HCT116 (cell line): ENCODE results near the gene C3orf20. TPM values are rescaled to one million over a fixed set of nuclear protein-coding genes. Genes with fewer than 3 reads are reported as not detected.

Experiments used
- ATAC-seq: fragments of 200-7000 bp; cut with Tn5 transposase; 2 replicates; pipeline ENCODE4 v1.9.1; 2020; ENCODE audit warnings: mild to moderate bottlenecking, moderate library complexity
- BruUV-seq: library from RNA; stranded (reverse); fragments of 400-500 nt; replicated peaks from 2 replicates; lab custom pipeline; 2021; lab: Mats Ljungman, UMichigan
- CTCF ChIA-PET: fragments of 300-600 bp; sonication (Branson Sonifier 250); formaldehyde crosslinking; loops from one replicate; lab custom pipeline; 2021; ENCODE audit warnings: antibody characterized with exemption; lab: Charles Lee
- POLR2A ChIA-PET: fragments of 300-600, 350-600 bp; sonication (Branson Sonifier 250); formaldehyde crosslinking; loops from one replicate; lab custom pipeline; 2021; ENCODE audit warnings: antibody characterized with exemption; lab: Charles Lee
- RAD21 ChIA-PET, 2 experiments: fragments of 300-600 bp; sonication (Branson Sonifier 250); formaldehyde crosslinking; loops; one replicate each; lab custom pipeline; 2023; ENCODE audit warnings: low total read pairs in 2 of 2; ENCODE audit not compliant: uncharacterized antibody in 2 of 2, unreplicated experiment in 2 of 2, low non-redundant PET in 1 of 2; lab: Charles Lee
- DNase-seq: peaks from one replicate; pipeline ENCODE4 v3.0.0-alpha.2; 2010; ENCODE audit warnings: low read depth, low spot score
- H2AFZ ChIP-seq: fragments of 200-600 bp; shearing (Covaris generic), sonication (generic); 2 replicates; pipeline ENCODE4 v1.6.1; 2017; ENCODE audit warnings: low read depth, mixed run types, mixed read lengths, antibody characterized with exemption, low read length; ENCODE audit not compliant: poor library complexity, severe bottlenecking
- H3K27ac ChIP-seq: 2 replicates; pipeline ENCODE4 v1.5.1; 2012; ENCODE audit warnings: low read depth, low read length
- H3K27me3 ChIP-seq: fragments of 200-600 bp; sonication (generic); 2 replicates; pipeline ENCODE4 v1.6.1; 2016; ENCODE audit warnings: mixed run types, low read length, mixed read lengths; ENCODE audit not compliant: insufficient read depth
- H3K36me3 ChIP-seq, 2 experiments: fragments of 200-500 bp in 1 of 2; fragments of 200-600 bp in 1 of 2; sonication (Bioruptor generic) in 1 of 2; sonication (generic) in 1 of 2; 2 replicates each; pipeline versions ENCODE4 v1.5.1 to v1.6.1; 2014 to 2016; ENCODE audit warnings: low read length in 2 of 2, inconsistent platforms in 1 of 2, mixed read lengths in 1 of 2, mixed run types in 1 of 2; ENCODE audit not compliant: insufficient read depth in 2 of 2, control insufficient read depth in 1 of 2
- H3K4me1 ChIP-seq, 2 experiments: fragments of 200-600 bp in 1 of 2; sonication (generic) in 1 of 2; 2 replicates each; pipeline versions ENCODE4 v1.5.1 to v1.6.1; 2012 to 2017; ENCODE audit warnings: low read length in 2 of 2, inconsistent platforms in 1 of 2, mild to moderate bottlenecking in 1 of 2, mixed read lengths in 1 of 2, mixed run types in 1 of 2, moderate library complexity in 1 of 2; ENCODE audit not compliant: insufficient read depth in 2 of 2, control insufficient read depth in 1 of 2
- H3K4me2 ChIP-seq: fragments of 200-600 bp; sonication (generic); 2 replicates; pipeline ENCODE4 v1.6.1; 2017; ENCODE audit warnings: mixed run types, low read length, mixed read lengths
- H3K4me3 ChIP-seq, 2 experiments: fragments of 200-600 bp in 1 of 2; sonication (generic) in 1 of 2; replicated peaks in 1 of 2; 2 replicates each; pipeline ENCODE4 v1.5.1; 2011 to 2016; ENCODE audit warnings: low read length in 2 of 2, control low read depth in 1 of 2, low read depth in 1 of 2, mild to moderate bottlenecking in 1 of 2, mixed read lengths in 1 of 2, mixed run types in 1 of 2
- H3K79me2 ChIP-seq: fragments of 200-600 bp; sonication (generic); 2 replicates; pipeline ENCODE4 v1.6.1; 2017; ENCODE audit warnings: mild to moderate bottlenecking, mixed run types, low read length, moderate library complexity, mixed read lengths; ENCODE audit not compliant: insufficient read depth
- H3K9ac ChIP-seq: fragments of 200-600 bp; sonication (generic); 2 replicates; pipeline ENCODE4 v1.6.1; 2016; ENCODE audit warnings: low read length, mixed read lengths
- H3K9me2 ChIP-seq: fragments of 200-600 bp; sonication (generic), shearing (Covaris generic); 2 replicates; pipeline ENCODE4 v1.6.1; 2017; ENCODE audit warnings: mixed run types, mild to moderate bottlenecking, moderate library complexity; ENCODE audit not compliant: insufficient read depth
- H3K9me3 ChIP-seq, 2 experiments: fragments of 200-500 bp in 1 of 2; fragments of 200-600 bp in 1 of 2; sonication (Bioruptor generic) in 1 of 2; sonication (generic) in 1 of 2; 2 replicates each; pipeline ENCODE4 v1.6.1; 2014 to 2017; ENCODE audit warnings: low read length in 2 of 2, mixed read lengths in 2 of 2, inconsistent platforms in 1 of 2, low read depth in 1 of 2, mild to moderate bottlenecking in 1 of 2, mixed run types in 1 of 2, moderate library complexity in 1 of 2; ENCODE audit not compliant: control insufficient read depth in 1 of 2, insufficient read depth in 1 of 2
- H4K20me1 ChIP-seq: fragments of 200-600 bp; sonication (generic), shearing (Covaris generic); 2 replicates; pipeline ENCODE4 v1.6.1; 2017; ENCODE audit warnings: mixed run types, mild to moderate bottlenecking, moderate library complexity; ENCODE audit not compliant: insufficient read depth
- CBX3 ChIP-seq: IDR thresholded peaks from 2 replicates; pipeline ENCODE4 v1.6.1; 2012; ENCODE audit warnings: low read depth
- CEBPB ChIP-seq: IDR thresholded peaks from 2 replicates; pipeline ENCODE4 v1.6.1; 2012; ENCODE audit warnings: low read depth
- EGR1 ChIP-seq: IDR thresholded peaks from 2 replicates; pipeline ENCODE4 v1.6.1; 2012; ENCODE audit warnings: low read depth
- ELF1 ChIP-seq: IDR thresholded peaks from 2 replicates; pipeline ENCODE4 v1.6.1; 2012; ENCODE audit warnings: low read depth, borderline replicate concordance
- EZH2 ChIP-seq: fragments of 200-600 bp; sonication (generic); IDR thresholded peaks from 2 replicates; pipeline ENCODE4 v1.6.1; 2017; ENCODE audit warnings: antibody characterized with exemption, mixed run types
- EZH2phosphoT487 ChIP-seq: fragments of 200-600 bp; IDR thresholded peaks from 2 replicates; pipeline ENCODE4 v1.6.1; 2018; ENCODE audit warnings: antibody characterized with exemption, borderline replicate concordance
- FOSL1 ChIP-seq: IDR thresholded peaks from 2 replicates; pipeline ENCODE4 v1.6.1; 2012; ENCODE audit warnings: low read depth
- JUND ChIP-seq: IDR thresholded peaks from 2 replicates; pipeline ENCODE4 v1.6.1; 2012
- POLR2A ChIP-seq: IDR thresholded peaks from 2 replicates; pipeline ENCODE4 v1.7.0; 2011; ENCODE audit warnings: borderline replicate concordance; ENCODE audit not compliant: insufficient read depth, insufficient read length; ENCODE audit errors: extremely low read depth
- POLR2AphosphoS5 ChIP-seq: IDR thresholded peaks from 2 replicates; pipeline ENCODE4 v1.6.1; 2011; ENCODE audit warnings: mild to moderate bottlenecking, low read depth, low read length, moderate library complexity
- RAD21 ChIP-seq: IDR thresholded peaks from 2 replicates; pipeline ENCODE4 v1.6.1; 2012; ENCODE audit warnings: low read depth, mild to moderate bottlenecking
- REST ChIP-seq: IDR thresholded peaks from 2 replicates; pipeline ENCODE4 v1.6.1; 2012; ENCODE audit warnings: low read depth
- SIN3A ChIP-seq: IDR thresholded peaks from 2 replicates; pipeline ENCODE4 v1.6.1; 2012; ENCODE audit warnings: low read depth
- SRF ChIP-seq: IDR thresholded peaks from 2 replicates; pipeline ENCODE4 v1.6.1; 2012; ENCODE audit warnings: low read depth
- TCF7L2 ChIP-seq: IDR thresholded peaks from 2 replicates; pipeline ENCODE4 v1.7.0; 2011; ENCODE audit warnings: borderline replicate concordance, inconsistent platforms; ENCODE audit not compliant: insufficient read depth, insufficient read length; ENCODE audit errors: extremely low read depth
- ZFX ChIP-seq: fragments of 450-650 bp; IDR thresholded peaks from 2 replicates; pipeline ENCODE4 v1.6.1; 2017
- ZNF274 ChIP-seq: fragments of 200-500 bp; sonication (Bioruptor generic); IDR thresholded peaks from 2 replicates; pipeline ENCODE4 v1.6.1; 2014; ENCODE audit warnings: mild to moderate bottlenecking, low read depth, low read length, inconsistent platforms
- intact Hi-C: fragments of 100-400 bp; cut with micrococcal nuclease; formaldehyde crosslinking; loops from 2 replicates; pipeline ENCODE4 v1.10.0; 2022
- total RNA-seq: library from RNA; stranded (reverse); gene quantifications from one replicate; pipeline ENCODE4 v1.2.1, GENCODE V29; 2021; ENCODE audit not compliant: unreplicated experiment
- TF ChIP-seq, protein P1 (sequence below): IDR thresholded peaks from 2 replicates; pipeline ENCODE4 v1.6.1; 2011; ENCODE audit warnings: mild to moderate bottlenecking, low read length, moderate library complexity; ENCODE audit not compliant: insufficient replicate concordance; ENCODE audit errors: extremely low read depth
- TF ChIP-seq, protein P2 (sequence below), 3 experiments: fragments of 200-600 bp in 1 of 3; sonication (generic) in 1 of 3; IDR thresholded peaks in 2 of 3; conservative IDR thresholded peaks in 1 of 3; 2 replicates each; pipeline ENCODE4 v1.5.1; 2012 to 2017; ENCODE audit warnings: low read depth in 2 of 3, low read length in 2 of 3, antibody characterized with exemption in 1 of 3, borderline replicate concordance in 1 of 3, control low read depth in 1 of 3, mild to moderate bottlenecking in 1 of 3, mixed read lengths in 1 of 3, mixed run types in 1 of 3, moderate library complexity in 1 of 3; ENCODE audit not compliant: insufficient read depth in 1 of 3
- TF ChIP-seq, protein P3 (sequence below): IDR thresholded peaks from 2 replicates; pipeline ENCODE4 v1.6.1; 2012

C3orf20 gene
- total RNA-seq, 1 experiment from 2014 or later, result 0.20 TPM

DNA sequence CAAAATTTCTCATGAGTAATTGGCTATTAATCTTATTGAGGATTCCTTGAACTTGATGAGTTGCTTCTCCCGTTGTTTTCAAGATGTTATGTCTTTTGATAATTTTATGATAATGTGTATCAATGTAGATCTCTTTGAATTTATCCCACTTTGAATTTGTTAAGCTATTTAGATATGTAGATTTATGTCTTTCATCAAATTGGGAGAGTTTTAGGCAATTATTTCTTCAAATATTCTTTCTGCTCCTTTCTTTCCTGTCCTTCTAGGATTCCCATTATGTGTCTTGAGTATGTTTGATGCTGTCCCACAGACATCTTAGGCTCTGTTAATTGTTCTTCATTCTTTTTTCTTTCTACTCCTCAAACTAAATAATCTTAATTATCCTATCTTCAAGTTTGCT is 75.7 kb downstream of the C3orf20 start:
- H4K20me1 ChIP-seq, result no peaks in the 10 kb centered on the region
- H3K9me2 ChIP-seq, result no peaks in the 10 kb centered on the region
- no peak overlapping the region for H3K9ac ChIP-seq
- ChIA-PET CTCF (no interaction called here), POLR2A (no interaction called here), RAD21 (no interaction called here)
- no peak for DNase-seq
- H2AFZ ChIP-seq, result no peak overlapping the region
- H3K4me3 ChIP-seq, result no peak overlapping the region
- no peaks in the 10 kb centered on the region for H3K4me1 ChIP-seq
- TF ChIP-seq EZH2phosphoT487 (no peak), POLR2AphosphoS5 (no peak), SRF (no peak), SIN3A (no peak), EGR1 (no peak), EZH2 (no peak), TCF7L2 (no peak), ELF1 (no peak), REST (no peak), CEBPB (no peak), CBX3 (no peak), POLR2A (no peak), ZFX (no peak), RAD21 (no peak), JUND (no peak), FOSL1 (no peak), ZNF274 (no peak)
- TF ChIP-seq, protein P1, sequence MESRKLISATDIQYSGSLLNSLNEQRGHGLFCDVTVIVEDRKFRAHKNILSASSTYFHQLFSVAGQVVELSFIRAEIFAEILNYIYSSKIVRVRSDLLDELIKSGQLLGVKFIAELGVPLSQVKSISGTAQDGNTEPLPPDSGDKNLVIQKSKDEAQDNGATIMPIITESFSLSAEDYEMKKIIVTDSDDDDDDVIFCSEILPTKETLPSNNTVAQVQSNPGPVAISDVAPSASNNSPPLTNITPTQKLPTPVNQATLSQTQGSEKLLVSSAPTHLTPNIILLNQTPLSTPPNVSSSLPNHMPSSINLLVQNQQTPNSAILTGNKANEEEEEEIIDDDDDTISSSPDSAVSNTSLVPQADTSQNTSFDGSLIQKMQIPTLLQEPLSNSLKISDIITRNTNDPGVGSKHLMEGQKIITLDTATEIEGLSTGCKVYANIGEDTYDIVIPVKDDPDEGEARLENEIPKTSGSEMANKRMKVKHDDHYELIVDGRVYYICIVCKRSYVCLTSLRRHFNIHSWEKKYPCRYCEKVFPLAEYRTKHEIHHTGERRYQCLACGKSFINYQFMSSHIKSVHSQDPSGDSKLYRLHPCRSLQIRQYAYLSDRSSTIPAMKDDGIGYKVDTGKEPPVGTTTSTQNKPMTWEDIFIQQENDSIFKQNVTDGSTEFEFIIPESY, result no peak
- TF ChIP-seq, protein P2, sequence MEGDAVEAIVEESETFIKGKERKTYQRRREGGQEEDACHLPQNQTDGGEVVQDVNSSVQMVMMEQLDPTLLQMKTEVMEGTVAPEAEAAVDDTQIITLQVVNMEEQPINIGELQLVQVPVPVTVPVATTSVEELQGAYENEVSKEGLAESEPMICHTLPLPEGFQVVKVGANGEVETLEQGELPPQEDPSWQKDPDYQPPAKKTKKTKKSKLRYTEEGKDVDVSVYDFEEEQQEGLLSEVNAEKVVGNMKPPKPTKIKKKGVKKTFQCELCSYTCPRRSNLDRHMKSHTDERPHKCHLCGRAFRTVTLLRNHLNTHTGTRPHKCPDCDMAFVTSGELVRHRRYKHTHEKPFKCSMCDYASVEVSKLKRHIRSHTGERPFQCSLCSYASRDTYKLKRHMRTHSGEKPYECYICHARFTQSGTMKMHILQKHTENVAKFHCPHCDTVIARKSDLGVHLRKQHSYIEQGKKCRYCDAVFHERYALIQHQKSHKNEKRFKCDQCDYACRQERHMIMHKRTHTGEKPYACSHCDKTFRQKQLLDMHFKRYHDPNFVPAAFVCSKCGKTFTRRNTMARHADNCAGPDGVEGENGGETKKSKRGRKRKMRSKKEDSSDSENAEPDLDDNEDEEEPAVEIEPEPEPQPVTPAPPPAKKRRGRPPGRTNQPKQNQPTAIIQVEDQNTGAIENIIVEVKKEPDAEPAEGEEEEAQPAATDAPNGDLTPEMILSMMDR (IDR thresholded peaks at IDR 0.05 in 2 of 3, conservative IDR thresholded peaks at IDR 0.05 in 1 of 3; ENCODE audit: borderline replicate concordance in 1 of 3, insufficient read depth in 1 of 3, low read depth in 2 of 3, low read length in 2 of 3), result no peak
- TF ChIP-seq, protein P3, sequence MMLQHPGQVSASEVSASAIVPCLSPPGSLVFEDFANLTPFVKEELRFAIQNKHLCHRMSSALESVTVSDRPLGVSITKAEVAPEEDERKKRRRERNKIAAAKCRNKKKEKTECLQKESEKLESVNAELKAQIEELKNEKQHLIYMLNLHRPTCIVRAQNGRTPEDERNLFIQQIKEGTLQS, result no peak
- no peaks in the 10 kb centered on the region for H3K79me2 ChIP-seq
- ATAC-seq, result no peak
- H3K27ac ChIP-seq, result no peak overlapping the region
- BruUV-seq, result no TSS peak
- H3K36me3 ChIP-seq, result no peaks in the 10 kb centered on the region
- H3K4me2 ChIP-seq, result no peak overlapping the region
- peaks cover 0 to 9% of the 10 kb centered on the region in 2 experiments; a peak in 1 of 4 replicates for H3K9me3 ChIP-seq
- no peaks in the 10 kb centered on the region for H3K27me3 ChIP-seq
- intact Hi-C loops, result no loop called here
